AG09319 (cell line): ENCODE data around the gene DBNL.

Source experiments
- DNase-seq: peaks from one replicate; pipeline ENCODE4 v3.0.0-alpha.2; 2010; ENCODE audit warnings: low read depth; ENCODE audit errors: extremely low read depth
- CTCF ChIP-seq: IDR thresholded peaks from 2 replicates; pipeline ENCODE4 v1.5.1; 2011; ENCODE audit warnings: low read depth, mild to moderate bottlenecking, inconsistent platforms, low read length, moderate library complexity

Gene DBNL

GRCh38 chr7:44106311-44107065 is 62.0 kb downstream of the DBNL start:
- no peak for DNase-seq
- TF ChIP-seq CTCF: no peak

DNA sequence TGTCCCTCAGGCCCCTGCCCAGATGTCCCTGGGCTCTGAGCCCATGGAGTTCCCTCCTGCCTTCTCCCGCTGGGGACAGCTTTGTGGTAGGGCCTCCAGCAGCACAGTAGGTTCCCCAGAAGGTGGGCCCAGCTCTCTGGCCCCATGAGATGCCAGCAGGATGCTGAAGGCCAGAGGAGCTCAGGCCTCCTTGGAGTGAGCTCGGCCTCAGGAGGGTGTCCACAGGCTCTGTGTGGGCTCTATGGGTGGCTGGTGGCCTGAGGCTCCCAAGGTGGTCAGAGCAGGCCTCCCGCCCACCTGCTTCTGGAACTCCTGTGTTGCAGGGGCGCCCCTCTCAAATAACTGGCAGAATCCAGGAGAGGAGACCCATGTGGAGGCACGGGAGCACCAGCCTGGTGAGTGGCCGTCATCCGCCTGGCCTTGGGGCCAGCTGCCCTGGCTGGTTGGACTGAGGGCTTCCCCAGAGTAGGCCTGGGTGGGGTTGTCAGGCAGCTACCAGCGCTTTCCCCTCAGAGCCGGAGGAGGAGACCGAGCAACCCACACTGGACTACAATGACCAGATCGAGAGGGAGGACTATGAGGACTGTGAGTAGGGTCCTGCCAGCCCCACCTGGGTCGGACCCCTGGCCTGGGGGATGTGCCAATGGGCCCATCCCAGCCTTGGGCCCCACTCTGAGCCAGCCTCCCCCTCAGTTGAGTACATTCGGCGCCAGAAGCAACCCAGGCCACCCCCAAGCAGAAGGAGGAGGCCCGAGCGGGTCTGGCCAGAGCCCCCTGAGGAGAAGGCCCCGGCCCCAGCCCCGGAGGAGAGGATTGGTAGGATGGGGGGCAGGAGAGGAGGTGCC is 62.8 kb downstream of the DBNL start:
- DNase-seq: no peak
- no peak for TF ChIP-seq CTCF

DNA sequence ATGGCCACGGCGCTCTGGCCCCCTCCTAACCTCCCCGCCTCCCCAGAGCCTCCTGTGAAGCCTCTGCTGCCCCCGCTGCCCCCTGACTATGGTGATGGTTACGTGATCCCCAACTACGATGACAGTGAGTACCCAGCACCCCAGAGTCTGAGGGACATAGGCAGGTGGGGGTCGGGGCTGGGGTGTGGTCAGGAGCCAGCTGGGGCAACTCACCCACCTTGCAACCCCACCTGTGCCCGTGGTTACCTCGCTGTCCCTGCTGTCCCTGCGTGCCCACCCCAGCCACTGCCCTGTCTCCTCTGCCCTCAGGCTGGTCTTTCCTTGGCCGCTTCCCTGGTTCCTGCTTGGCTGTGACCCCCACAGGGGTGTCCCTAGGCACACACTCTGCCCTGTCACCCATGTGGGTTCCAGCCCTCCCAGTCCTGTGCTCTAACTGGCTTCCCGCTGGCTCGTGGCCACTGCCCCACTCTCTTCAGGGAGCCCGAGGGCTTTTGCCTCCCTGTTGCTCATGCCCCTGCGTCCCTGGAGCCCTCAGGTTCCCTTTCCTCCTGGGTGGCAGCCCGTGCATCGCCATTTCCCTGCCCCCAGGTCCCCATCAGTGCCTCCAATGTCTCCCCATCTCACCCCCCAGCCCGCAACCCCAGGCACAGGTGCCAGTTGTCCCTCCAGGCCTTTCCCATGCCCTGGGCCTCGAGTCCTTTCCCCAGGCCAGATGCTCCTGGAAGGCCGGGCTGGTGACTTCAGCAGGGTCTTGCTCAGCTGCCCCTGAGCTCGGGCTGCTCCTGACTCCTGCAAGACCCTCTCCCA is 63.7 kb downstream of the DBNL start:
- TF ChIP-seq CTCF: no peak
- DNase-seq: no peak

- TF ChIP-seq CTCF: no peak
- DNase-seq: no peak
These were observed 64.6 kb downstream of the DBNL start for GRCh38 chr7:44108768-44109750.

DNA sequence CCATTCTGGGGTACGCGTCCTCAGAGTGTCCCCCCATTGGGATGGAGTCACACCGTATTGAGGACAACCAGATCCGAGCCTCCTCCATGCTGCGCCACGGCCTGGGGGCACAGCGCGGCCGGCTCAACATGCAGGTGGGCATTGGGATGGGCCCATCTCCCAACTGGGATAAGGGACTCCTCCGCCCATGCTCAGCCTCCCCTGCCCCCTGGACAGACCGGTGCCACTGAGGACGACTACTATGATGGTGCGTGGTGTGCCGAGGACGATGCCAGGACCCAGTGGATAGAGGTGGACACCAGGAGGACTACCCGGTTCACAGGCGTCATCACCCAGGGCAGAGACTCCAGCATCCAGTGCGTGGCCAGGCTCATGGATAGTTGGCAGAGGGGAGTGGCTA is 65.5 kb downstream of the DBNL start:
- TF ChIP-seq CTCF: no peak
- no peak for DNase-seq

DNA sequence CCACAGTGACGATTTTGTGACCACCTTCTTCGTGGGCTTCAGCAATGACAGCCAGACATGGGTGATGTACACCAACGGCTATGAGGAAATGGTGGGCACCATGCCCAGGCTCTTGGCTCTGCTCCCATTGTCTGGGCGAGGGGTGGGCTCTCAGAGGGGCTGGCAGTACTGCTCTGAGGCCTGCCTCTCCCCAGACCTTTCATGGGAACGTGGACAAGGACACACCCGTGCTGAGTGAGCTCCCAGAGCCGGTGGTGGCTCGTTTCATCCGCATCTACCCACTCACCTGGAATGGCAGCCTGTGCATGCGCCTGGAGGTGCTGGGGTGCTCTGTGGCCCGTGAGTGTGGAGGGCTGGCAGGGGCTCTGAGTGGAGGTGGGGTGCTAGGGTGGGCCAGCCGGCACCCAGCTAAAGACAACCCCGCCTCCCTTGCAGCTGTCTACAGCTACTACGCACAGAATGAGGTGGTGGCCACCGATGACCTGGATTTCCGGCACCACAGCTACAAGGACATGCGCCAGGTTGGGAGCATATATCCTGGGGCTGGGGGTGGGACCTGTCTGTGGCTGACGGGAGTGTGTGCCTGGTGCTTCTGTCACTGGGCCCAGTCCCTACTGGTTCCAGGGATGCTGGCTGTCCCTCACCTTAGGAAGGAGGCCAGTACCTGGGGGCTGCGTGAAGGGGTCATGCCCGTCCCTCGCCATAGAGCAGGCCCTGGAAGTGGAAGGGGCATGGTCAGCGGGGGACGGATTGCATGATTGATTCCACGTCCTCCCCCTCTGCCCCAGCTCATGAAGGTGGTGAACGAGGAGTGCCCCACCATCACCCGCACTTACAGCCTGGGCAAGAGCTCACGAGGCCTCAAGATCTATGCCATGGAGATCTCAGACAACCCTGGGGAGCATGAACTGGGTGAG is 66.5 kb downstream of the DBNL start:
- no peak for DNase-seq
- no peak for TF ChIP-seq CTCF
